HG02610 (cell line): Measurements from ENCODE around the gene PRR20D.
"Not testable (repeated sequence)": the region's sequence is repeated elsewhere in the genome, so short reads cannot be mapped to it uniquely, and the experiment has no call there.

ENCODE experiments used
- ATAC-seq: cut with Tn5 transposase; IDR thresholded peaks from one replicate; pipeline ENCODE4 v1.9.1; 2021; ENCODE audit warnings: mild to moderate bottlenecking, moderate library complexity; ENCODE audit not compliant: unreplicated experiment

Gene PRR20D

DNA sequence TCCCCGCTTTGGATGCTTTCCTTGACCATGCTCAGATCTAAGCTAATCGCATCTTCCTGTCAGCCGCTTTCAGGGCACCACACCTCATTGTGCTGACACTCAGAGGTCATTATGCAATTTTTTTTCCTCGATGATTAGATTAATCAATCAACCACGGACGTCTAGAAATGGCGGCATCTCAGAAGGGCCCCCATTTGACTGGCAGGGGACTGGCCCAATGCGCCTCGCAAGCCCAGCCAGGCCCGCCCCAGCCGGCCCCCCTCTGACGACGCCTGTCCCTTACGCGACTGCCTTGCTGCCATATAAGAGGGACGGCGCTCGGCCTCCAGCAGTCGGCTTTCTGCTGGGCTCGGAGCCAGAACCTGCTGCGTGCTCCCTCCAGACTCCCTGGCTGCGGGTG lies at the start of gene PRR20D:
PRR20D (plus strand) TSS at position 301 of the 400 bp plus-strand sequence. CDS start 387 bp downstream, outside the sequence.
- not testable (repeated sequence) for ATAC-seq

- ATAC-seq: no peak
Measured at GRCh38 chr13:57114945-57115344, 45.5 kb upstream of the PRR20D start.

DNA sequence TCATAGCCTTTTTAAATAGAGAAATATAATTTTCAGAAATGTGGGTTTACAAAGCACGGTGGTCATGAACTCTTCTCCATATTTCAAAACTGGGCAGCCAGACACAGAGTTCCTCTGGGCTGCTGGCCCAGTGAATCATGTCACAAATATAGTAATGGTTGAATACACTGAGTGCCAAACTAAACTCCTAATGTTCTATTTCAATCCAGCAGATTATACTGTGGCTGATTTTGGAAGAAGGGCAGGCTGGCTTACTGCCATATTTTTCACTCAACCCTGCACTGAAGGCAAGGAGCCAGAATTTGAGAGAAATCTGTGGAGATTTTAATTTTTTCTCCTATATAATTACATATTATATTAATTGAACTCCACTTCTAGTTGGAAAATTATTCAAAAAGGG lies 36.8 kb upstream of the PRR20D start:
- ATAC-seq: no peak

GRCh38 chr13:57128909-57129308 lies 31.5 kb upstream of the PRR20D start:
- no peak for ATAC-seq

- ATAC-seq: no peak
Measured at GRCh38 chr13:57136093-57136492, 24.3 kb upstream of the PRR20D start.

GRCh38 chr13:57137585-57137984 lies 22.8 kb upstream of the PRR20D start:
- no peak for ATAC-seq

- no peak for ATAC-seq
Measured at GRCh38 chr13:57138988-57139387, 21.4 kb upstream of the PRR20D start.

GRCh38 chr13:57139781-57140180 lies 20.7 kb upstream of the PRR20D start:
- not testable (repeated sequence) for ATAC-seq

- not testable (repeated sequence) for ATAC-seq
Measured at GRCh38 chr13:57140235-57140968, 20.0 kb upstream of the PRR20D start, which contains the start of gene PRR20A. TSS of gene PRR20A (plus strand) at chr13:57140918. CDS start at chr13:57141305, 387 bp downstream.

- ATAC-seq: not testable (repeated sequence)
Measured at GRCh38 chr13:57147188-57147587, 13.2 kb upstream of the PRR20D start, which contains the start of gene PRR20B. TSS of gene PRR20B (plus strand) at chr13:57147488. CDS start at chr13:57147875, 387 bp downstream.

GRCh38 chr13:57148106-57148505 lies 12.3 kb upstream of the PRR20D start:
- not testable (repeated sequence) for ATAC-seq

GRCh38 chr13:57153761-57154160 lies 6.7 kb upstream of the PRR20D start, which contains the start of gene PRR20C:
TSS of gene PRR20C (plus strand) at chr13:57154061. CDS start at chr13:57154448, 387 bp downstream.
- ATAC-seq: not testable (repeated sequence)

DNA sequence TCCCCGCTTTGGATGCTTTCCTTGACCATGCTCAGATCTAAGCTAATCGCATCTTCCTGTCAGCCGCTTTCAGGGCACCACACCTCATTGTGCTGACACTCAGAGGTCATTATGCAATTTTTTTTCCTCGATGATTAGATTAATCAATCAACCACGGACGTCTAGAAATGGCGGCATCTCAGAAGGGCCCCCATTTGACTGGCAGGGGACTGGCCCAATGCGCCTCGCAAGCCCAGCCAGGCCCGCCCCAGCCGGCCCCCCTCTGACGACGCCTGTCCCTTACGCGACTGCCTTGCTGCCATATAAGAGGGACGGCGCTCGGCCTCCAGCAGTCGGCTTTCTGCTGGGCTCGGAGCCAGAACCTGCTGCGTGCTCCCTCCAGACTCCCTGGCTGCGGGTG lies 6.5 kb downstream of the PRR20D start, which contains the start of gene PRR20E:
PRR20E (plus strand) TSS at position 301 of the 400 bp plus-strand sequence. CDS start 387 bp downstream, outside the sequence.
- ATAC-seq: not testable (repeated sequence)

DNA sequence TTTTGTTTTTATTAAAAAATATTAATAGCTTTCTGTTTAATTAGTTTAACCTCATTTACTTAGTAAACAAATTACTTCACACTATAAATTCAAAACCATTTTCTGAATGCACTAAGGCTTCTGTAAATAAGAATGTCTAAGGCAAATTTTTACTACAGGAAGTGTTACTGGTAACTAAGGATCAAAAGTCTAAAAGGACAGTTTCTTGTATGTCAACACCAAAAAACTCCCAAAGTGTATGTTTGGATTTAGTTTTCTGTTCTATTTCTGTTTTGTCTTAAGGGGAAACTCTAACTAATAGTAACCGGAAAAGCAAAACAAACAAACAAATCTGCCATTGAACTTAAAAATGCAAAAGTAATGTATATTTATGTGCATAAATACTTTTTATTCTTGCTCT lies 31.2 kb downstream of the PRR20D start:
- no peak for ATAC-seq

DNA sequence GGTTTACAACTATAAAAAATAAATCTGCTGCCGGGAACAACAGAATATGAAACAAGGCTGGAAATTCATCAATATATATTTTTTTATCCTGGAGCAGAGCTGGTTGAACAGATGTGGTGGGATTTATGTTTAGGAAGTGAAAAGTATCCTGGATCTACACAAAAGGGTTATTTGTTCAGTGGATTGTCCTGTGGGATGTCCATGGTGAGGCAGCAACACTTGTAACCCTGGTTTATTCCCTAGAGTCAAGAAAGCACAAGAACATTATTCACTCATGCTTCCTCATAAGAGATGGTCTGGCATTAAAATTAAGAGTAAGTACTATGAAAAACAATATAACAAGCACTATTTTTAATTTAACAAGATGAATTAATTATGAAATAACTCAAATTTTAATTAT lies 52.6 kb downstream of the PRR20D start:
- no peak for ATAC-seq
